Lower lobe of right lung (tissue), 2 donors: ENCODE data around the gene PPFIA4. TPM values are rescaled to one million over a fixed set of nuclear protein-coding genes. Genes with fewer than 3 reads are reported as not detected.

Source experiments
- ATAC-seq, 2 donors: fragments of 200-7000 bp; cut with Tn5 transposase; one replicate each; pipeline ENCODE4 v1.9.1; 2020 to 2022; ENCODE audit warnings: mild to moderate bottlenecking in 2 of 2, moderate library complexity in 2 of 2
- DNase-seq: peaks from one replicate; pipeline ENCODE4 v3.0.0-alpha.2; 2020
- H3K27ac ChIP-seq: fragments of 200-600 bp; one replicate; pipeline ENCODE4 v1.8.0; 2022
- H3K27me3 ChIP-seq: fragments of 200-600 bp; one replicate; pipeline ENCODE4 v1.8.0; 2022; ENCODE audit warnings: low read depth
- H3K36me3 ChIP-seq: fragments of 200-600 bp; one replicate; pipeline ENCODE4 v1.8.0; 2022; ENCODE audit warnings: mild to moderate bottlenecking
- H3K4me1 ChIP-seq: fragments of 200-600 bp; one replicate; pipeline ENCODE4 v1.8.0; 2022
- H3K4me3 ChIP-seq: fragments of 200-600 bp; one replicate; pipeline ENCODE4 v1.8.0; 2022; ENCODE audit warnings: mild to moderate bottlenecking
- H3K9me3 ChIP-seq: fragments of 200-600 bp; one replicate; pipeline ENCODE4 v1.8.0; 2022
- intact Hi-C: fragments of 100-400 bp; cut with DNase I; formaldehyde crosslinking; loops from one replicate; pipeline ENCODE4 v1.11.0; 2022
- total RNA-seq: library from RNA; stranded (reverse); fragmentation: NEBNext Ultra II Directional; extraction: Animal tissue kit (Norgen Biotek cat#: 25700); gene quantifications from one replicate; pipeline ENCODE4 v1.2.1, GENCODE V29; 2021
- TF ChIP-seq, protein P1 (sequence below): fragments of 200-600 bp; IDR thresholded peaks from one replicate; pipeline ENCODE4 v1.8.0; 2022; ENCODE audit warnings: antibody characterized with exemption, mild to moderate bottlenecking
- donor health status: DM: no; HTN: yes; CAD: no; lungs with severe emphysema.

PPFIA4 gene
- total RNA-seq, 1 donor from 2014 or later = 1.3 TPM

DNA sequence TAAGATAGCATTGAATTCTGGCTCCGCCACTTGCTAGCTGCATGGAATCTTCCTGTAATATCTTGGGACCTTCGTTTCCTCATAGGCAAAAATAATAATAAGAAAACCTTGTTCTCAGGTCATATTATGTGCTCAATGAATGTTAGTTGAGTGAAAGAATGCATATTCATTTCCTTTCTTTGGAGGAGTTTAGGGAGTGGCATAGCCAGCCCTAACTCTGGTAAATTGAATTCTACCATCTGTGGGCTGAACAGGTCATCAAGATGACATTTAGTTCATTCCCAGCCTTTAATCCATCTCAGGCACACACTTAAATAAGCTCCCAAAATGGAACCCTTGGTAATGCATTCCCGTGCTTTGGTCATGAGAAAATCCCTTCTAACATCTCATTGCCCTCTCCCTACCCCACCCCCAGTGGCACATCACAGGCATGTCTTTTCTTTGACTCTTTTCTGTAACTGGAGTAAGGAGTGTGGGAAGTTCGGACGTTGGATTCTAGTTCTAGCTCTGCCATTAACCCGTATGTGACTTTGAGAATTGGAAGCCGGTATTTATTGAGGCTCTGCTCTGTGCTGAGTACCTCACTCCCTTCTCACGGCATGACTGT, 72.7 kb downstream of the PPFIA4 start:
- Histone ChIP-seq H3K4me3 (no peak overlapping the region), H3K9me3 (peaks cover 15% of the 10 kb centered on the region), H3K27me3 (no peaks in the 10 kb centered on the region), H3K36me3 (no peaks in the 10 kb centered on the region), H3K27ac (peak overlapping the region; percentile 28), H3K4me1 (no peaks in the 10 kb centered on the region)
- TF ChIP-seq, protein P1, sequence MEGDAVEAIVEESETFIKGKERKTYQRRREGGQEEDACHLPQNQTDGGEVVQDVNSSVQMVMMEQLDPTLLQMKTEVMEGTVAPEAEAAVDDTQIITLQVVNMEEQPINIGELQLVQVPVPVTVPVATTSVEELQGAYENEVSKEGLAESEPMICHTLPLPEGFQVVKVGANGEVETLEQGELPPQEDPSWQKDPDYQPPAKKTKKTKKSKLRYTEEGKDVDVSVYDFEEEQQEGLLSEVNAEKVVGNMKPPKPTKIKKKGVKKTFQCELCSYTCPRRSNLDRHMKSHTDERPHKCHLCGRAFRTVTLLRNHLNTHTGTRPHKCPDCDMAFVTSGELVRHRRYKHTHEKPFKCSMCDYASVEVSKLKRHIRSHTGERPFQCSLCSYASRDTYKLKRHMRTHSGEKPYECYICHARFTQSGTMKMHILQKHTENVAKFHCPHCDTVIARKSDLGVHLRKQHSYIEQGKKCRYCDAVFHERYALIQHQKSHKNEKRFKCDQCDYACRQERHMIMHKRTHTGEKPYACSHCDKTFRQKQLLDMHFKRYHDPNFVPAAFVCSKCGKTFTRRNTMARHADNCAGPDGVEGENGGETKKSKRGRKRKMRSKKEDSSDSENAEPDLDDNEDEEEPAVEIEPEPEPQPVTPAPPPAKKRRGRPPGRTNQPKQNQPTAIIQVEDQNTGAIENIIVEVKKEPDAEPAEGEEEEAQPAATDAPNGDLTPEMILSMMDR = no peak
- no peak for ATAC-seq
- no peak for DNase-seq
- intact Hi-C loops = no loop called here

- Histone ChIP-seq H3K4me1 (no peaks in the 10 kb centered on the region), H3K27ac (peak overlapping the region; percentile 28), H3K36me3 (no peaks in the 10 kb centered on the region), H3K27me3 (no peaks in the 10 kb centered on the region), H3K9me3 (peaks cover 10% of the 10 kb centered on the region), H3K4me3 (no peak overlapping the region)
- DNase-seq (no peak), ATAC-seq (peak in 1 of 2 donors; percentile 54)
- intact Hi-C loops = no loop called here
- TF ChIP-seq, protein P1 = no peak
Measured at GRCh38 chr1:203099805-203100515, 73.7 kb downstream of the PPFIA4 start.

DNA sequence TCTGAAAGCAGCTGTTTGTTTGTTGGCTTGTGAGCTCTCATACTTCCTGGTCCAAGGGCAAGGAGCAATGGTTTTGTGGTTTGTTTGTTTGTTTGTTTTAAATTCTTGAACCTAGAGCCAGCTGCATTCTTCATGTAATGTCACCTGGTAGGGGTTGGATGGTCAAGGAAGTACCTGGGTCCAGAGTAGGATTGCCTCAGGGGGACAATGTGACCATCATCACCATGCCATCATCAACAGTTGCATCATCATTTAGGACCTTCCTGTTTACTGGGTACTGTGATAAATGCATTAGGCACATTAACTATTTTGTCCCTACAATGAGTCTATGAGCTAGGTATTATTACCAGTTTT, 74.2 kb downstream of the PPFIA4 start:
- no peak for DNase-seq
- TF ChIP-seq, protein P1 = no peak
- Histone ChIP-seq H3K4me1 (no peaks in the 10 kb centered on the region), H3K27ac (no peak overlapping the region), H3K9me3 (peaks cover 5% of the 10 kb centered on the region), H3K27me3 (no peaks in the 10 kb centered on the region), H3K36me3 (no peaks in the 10 kb centered on the region), H3K4me3 (no peak overlapping the region)
- no peak for ATAC-seq
- intact Hi-C loops = no loop called here

DNA sequence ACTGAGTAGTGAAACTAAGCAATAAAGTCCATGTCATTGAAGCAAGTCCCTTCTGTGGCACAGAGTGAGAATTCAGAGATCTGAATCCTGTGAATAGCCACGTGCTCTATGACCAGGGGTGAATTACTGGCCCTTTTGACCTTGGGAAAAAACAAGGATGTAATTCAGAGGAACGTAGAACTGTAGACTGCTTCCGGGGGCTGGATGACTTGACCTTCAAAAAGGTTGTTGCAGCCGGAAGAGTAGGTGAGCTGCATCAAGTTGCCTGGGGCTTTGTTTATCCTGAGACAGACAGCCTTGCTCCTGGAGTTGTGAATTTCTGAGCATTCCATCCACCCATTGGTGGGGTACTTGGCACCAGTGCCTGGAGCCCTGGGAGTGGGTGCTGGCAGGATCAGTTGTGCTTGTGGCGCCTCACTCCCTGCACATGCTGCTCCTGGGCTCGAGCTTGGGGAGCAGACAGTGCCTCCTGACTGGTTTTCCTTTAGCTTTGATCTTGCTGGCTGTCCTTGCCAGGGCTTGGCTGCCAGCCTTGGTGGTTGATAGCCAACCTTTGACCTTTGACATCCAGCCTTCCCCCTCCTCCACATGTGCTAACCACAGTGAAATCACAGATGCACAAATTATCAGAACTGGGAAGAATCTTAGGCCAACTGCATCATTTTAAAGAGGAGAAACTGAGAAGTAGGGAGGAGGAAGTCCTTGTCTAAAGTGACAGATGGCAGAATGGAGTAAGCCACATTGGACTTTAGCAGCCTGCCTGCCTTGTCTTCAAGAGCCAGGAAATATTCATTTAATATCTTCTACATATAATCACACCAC, 75.7 kb downstream of the PPFIA4 start:
- Histone ChIP-seq H3K4me1 (no peaks in the 10 kb centered on the region), H3K27me3 (no peaks in the 10 kb centered on the region), H3K36me3 (no peaks in the 10 kb centered on the region), H3K27ac (no peak overlapping the region), H3K9me3 (no peaks in the 10 kb centered on the region), H3K4me3 (no peak overlapping the region)
- DNase-seq = no peak
- no peak for ATAC-seq
- intact Hi-C loops = no loop called here
- TF ChIP-seq, protein P1 = no peak

DNA sequence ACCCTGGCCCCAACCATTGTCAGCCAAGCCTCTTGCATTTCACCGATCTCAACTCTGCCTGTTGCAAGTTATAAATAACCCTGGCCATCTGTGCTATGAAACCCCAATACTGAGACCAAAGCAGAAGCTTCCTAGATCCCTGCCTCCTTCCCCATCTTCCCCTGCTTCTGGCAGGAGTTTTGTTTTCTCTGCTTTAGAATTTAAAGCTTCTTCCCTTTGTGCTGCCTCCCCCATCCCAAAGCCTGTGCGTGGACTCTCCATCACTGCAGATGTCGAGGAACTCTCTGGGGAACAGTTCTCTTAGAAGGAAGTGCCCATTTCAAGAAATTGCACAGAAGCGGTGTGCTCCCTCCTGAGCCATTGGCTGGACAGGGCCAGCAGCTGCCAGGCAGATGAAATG, 76.9 kb downstream of the PPFIA4 start:
- Histone ChIP-seq H3K4me3 (no peak overlapping the region), H3K9me3 (no peaks in the 10 kb centered on the region), H3K27me3 (no peaks in the 10 kb centered on the region), H3K27ac (no peak overlapping the region), H3K4me1 (no peaks in the 10 kb centered on the region), H3K36me3 (no peaks in the 10 kb centered on the region)
- no peak for ATAC-seq
- TF ChIP-seq, protein P1 = no peak
- intact Hi-C loops = no loop called here
- no peak for DNase-seq
